Hematopoietic multipotent progenitor cell treated with erythropoietin and hydrocortisone succinate and interleukin-3 and kit ligand, for 4 days (in vitro differentiated cells): ENCODE measurements around the gene CDCA8.
"Not testable (repeated sequence)": the region's sequence is repeated elsewhere in the genome, so short reads cannot be mapped to it uniquely, and the experiment has no call there.

Experiments
- DNase-seq: peaks from one replicate; pipeline ENCODE4 v3.0.0-alpha.2; 2015

Gene CDCA8

GRCh38 chr1:37718181-37718900 lies 26.0 kb downstream of the CDCA8 start:
- DNase-seq: no peak

- no peak for DNase-seq
These were observed 26.7 kb downstream of the CDCA8 start for GRCh38 chr1:37718901-37719571.

GRCh38 chr1:37719572-37720195 lies 27.4 kb downstream of the CDCA8 start:
- no peak for DNase-seq

GRCh38 chr1:37720231-37721130 lies 28.2 kb downstream of the CDCA8 start:
- peak; percentile 53 for DNase-seq

- DNase-seq: no peak
These were observed 29.2 kb downstream of the CDCA8 start for GRCh38 chr1:37721565-37721964.

DNA sequence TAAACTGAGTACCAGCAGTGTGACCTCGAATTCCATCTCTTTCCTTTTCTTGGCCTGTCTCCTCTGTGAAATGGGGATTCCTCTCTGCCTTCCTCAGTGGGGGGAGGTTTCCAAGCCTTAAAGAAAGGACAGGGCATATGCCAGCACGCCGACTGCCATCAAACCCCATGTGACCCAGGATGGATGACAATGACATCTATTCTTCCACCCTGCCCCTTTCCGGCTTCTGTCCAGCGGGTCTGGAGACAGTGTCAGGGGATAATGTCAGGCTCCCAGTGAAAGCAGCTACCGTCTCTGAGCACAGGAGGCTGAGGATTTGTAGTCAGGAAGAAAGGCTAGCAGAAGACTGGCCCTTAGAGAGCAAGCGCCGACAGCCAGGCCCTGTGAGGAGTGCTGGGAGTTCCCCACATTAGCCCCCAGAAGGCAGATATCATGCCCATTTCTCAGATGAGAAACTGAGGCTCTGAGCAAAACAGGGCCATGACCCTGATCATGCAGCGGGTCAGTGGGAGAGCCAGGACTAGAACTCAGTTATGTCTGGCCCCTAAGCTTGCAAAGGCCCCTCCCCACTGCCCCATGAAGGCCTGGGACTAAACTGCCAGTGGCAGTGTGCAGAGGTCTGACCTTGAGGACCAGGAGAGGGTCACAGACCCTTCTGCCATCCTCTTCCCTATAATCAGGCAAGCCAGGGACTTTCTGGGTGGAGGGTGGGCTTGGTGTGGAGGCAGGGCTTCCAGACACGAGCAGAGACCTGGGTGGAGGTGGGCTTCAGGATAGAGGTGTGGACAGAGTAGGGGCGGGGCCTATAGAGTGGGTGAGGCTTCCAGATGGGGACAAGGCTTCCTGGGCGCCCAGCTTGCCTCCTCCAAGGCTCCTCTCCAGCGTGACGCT lies 30.1 kb downstream of the CDCA8 start:
- DNase-seq: no peak

GRCh38 chr1:37723072-37723389 lies 30.7 kb downstream of the CDCA8 start:
- no peak for DNase-seq

DNA sequence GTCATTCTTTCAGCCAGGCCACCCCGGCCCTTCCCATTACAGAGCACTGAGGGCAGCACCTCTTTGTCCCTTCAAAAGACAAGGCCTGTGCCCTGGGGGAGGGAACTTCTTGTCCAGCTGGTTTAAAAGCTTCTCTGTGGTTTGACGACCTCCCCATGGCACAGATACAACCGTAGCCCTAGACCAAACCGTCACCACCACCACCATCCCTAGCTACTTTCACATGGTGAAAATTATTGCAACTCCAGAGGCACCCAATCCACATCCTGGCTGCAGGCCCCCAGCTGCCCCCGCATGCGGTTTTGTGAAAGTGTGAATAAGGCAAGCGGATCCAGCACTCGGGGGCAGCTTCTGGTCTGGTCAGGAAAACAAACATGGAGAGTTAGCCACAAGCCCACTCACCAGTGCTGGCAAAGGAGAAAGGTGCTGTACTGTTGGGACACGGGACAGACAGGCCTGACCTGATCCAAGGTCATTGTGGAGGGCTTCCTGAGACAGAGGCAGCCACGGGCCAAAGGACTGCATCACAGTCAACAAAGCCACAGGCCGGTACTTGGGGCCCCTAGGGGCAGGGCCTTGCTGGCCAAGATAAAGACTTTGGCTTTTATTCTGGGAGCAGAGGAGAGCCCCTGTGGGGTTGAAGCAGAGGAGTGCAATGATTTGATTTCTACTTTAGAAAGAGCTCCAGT lies 31.2 kb downstream of the CDCA8 start:
- peak; percentile 10 for DNase-seq

- DNase-seq: no peak
These were observed 32.3 kb downstream of the CDCA8 start for GRCh38 chr1:37724575-37724974.

DNA sequence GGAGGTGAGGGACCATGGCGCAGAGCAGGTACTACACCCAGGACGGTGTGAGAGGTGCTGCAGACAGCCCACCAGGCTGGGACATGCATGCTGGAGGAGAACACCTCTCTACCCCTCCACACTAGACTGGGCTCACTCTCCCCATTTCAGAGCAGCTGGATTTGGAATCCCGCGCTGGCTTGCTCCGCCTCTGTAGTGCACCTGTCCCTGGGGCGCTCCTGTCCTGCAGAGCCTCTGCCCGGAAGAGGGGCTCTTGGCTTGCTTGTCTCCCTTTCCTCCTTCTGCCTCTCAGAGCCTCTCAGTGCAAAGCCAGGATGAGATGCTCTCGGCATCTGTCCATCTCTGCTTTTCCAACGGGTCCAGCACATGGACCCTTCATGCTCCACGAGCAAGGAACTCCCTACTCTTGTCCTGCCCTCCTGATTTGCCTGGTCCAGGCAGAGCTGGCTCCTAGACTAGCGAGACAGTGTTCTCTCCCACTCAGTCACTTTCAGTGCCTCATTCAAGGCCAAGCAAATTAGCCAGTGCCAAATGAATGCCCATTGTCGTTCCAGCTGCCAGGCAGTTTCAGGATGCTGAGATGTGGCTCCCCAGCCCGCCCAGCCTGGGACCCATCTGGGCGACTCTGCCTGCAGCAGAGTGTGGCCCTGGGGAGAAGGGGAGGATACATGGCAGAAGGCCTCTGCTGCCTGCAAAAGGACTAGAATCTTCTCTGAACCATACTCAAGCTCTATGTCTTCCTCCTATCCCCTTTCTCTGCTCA lies 33.7 kb downstream of the CDCA8 start:
- no peak for DNase-seq

GRCh38 chr1:37726751-37727585 lies 34.7 kb downstream of the CDCA8 start:
- DNase-seq: no peak

DNA sequence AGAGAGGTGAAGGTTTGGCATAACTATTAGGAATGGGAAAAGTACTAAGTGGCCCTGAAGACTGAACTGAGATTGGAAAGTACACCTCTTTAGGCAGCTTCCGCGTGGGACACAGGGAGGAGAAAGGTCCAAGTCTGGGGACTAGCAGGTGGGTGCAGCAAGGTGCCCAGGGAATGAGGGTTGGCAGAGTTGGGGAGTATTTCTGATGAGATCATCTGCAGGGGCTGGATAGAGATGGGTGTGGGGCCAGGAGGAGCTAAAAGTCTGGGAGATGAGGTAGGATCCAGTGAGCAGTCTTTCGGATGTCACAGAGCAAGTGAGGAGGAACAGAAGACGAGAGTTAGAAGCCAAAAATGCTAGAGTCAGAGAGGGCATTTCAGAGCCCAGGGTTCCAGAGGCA lies 36.1 kb downstream of the CDCA8 start:
- DNase-seq: no peak

DNA sequence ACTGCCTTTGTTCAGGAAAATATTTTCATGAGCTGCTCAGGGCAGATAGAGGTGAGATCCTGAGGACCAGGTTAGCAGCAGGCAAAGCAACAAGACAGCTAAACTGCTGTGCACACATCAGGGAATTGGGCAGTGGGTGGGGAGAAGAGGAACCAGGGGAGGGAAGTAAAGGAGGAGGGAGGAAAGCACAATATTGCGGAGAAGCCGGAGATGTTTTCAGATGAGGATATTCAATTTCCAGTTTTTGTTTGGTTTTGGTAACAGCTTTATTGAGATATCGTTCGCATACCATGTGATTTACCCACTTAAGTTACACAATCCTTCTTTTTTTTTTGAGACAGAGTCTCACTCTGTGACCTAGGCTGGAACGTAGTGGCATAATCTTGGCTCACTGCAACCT lies 38.1 kb downstream of the CDCA8 start:
- no peak for DNase-seq

DNA sequence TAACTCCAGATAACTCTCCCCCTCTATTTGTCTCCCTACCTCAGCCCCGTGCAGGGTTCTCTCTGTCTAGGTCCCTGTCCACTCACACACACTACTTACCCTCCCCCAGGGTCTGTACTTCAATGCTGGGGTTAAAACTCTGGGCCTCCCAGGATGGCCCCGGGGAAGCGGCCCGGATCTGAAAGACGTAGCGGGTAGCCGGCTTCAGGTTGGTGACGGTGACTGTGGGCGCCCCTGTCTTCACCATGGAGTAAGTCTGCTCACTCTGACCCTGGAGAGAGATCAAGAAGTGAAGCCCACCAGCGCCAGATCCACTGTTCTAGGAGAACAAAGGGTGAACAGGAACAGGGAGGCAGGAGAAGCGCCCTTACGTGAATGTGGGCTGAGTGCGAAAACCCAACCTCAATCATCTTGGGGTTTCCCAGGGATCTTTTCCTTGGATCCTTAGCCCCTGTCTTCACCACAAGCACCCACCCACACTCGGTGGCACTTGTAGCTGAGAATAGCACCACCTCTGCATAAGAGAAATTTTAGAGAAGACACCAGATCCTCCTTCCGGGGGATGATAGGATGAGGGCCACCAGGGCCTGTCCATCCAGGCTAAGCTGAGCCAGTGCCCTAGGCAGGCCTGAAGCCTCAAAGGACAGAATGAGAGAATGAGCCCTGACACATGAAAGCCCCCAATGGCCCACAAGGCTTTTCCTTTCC lies 39.1 kb downstream of the CDCA8 start:
- no peak for DNase-seq

- DNase-seq: no peak
These were observed 39.9 kb downstream of the CDCA8 start for GRCh38 chr1:37732111-37732780.

GRCh38 chr1:37734629-37735591 lies 42.6 kb downstream of the CDCA8 start:
- DNase-seq: peak; percentile 20

DNA sequence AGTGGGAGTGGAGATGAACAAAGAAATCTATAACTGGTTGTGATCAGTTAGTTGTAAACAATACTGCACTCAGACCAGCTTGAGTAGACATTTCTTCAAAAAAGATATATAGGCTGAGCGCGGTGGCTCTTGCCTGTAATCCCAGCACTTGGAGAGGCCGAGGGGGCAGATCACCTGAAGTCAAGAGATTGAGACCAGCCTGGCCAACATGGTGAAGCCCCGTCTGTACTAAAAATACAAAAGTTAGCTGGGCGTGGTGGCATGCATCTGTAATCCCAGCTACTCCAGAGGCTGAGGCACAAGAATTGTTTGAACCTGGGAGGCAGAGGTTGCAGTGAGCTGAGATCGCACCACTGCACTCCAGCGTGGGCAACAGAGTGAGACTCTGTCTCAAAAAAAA lies 45.7 kb downstream of the CDCA8 start:
- not testable (repeated sequence) for DNase-seq
